ENCODE results near the gene FREM2. TPM values are rescaled to one million over a fixed set of nuclear protein-coding genes. Genes with fewer than 3 reads are reported as not detected.

The FREM2 gene
- total and polyA plus RNA-seq, 3 donors from 2014 or later = 0.80 to 5.5 (median 4.4) TPM

- DNase-seq = no peak
- Histone ChIP-seq H3K4me3 (no peak overlapping the region), H3K27me3 (no peaks in the 10 kb centered on the region), H3K9me3 (no peaks in the 10 kb centered on the region), H3K27ac (no peak overlapping the region), H3K4me1 (no peaks in the 10 kb centered on the region), H3K36me3 (ENCODE audit: low read depth, missing control alignments) (no peaks in the 10 kb centered on the region)
- no peak for TF ChIP-seq CTCF (IDR thresholded peaks at IDR 0.05)
- TF ChIP-seq POLR2A (IDR thresholded peaks at IDR 0.05) = no peak
- WGBS, 2 donors = 82 to 85% methylated on average over 3 of the region's 3 CpGs
- intact Hi-C loops (cut with DNase I; ENCODE audit: low total_unique reads) = no loop called here
Measured at GRCh38 chr13:38900188-38900587, 213.3 kb downstream of the FREM2 start.

GRCh38 chr13:38902551-38902950, 215.7 kb downstream of the FREM2 start:
- no peak overlapping the region for H3K4me3 ChIP-seq
- DNase-seq = no peak
- intact Hi-C loops (cut with DNase I; ENCODE audit: low total_unique reads) = no loop called here
- no peaks in the 10 kb centered on the region for H3K4me1 ChIP-seq
- H3K27me3 ChIP-seq = no peaks in the 10 kb centered on the region
- no peak for TF ChIP-seq CTCF (IDR thresholded peaks at IDR 0.05)
- no peak for TF ChIP-seq POLR2A (IDR thresholded peaks at IDR 0.05)
- H3K27ac ChIP-seq = no peak overlapping the region
- no peaks in the 10 kb centered on the region for H3K9me3 ChIP-seq
- 79 to 98% methylated on average over 1 of the region's 1 CpG for WGBS, 2 donors
- H3K36me3 ChIP-seq (ENCODE audit: low read depth, missing control alignments) = no peaks in the 10 kb centered on the region

GRCh38 chr13:38905081-38905480, 218.2 kb downstream of the FREM2 start:
- Histone ChIP-seq H3K27me3 (no peaks in the 10 kb centered on the region), H3K4me1 (no peaks in the 10 kb centered on the region), H3K9me3 (no peaks in the 10 kb centered on the region), H3K36me3 (ENCODE audit: low read depth, missing control alignments) (no peaks in the 10 kb centered on the region), H3K27ac (no peak overlapping the region), H3K4me3 (no peak overlapping the region)
- intact Hi-C loops (cut with DNase I; ENCODE audit: low total_unique reads) = no loop called here
- WGBS, 2 donors = 81 to 91% methylated on average over 3 of the region's 3 CpGs
- no peak for DNase-seq
- no peak for TF ChIP-seq POLR2A (IDR thresholded peaks at IDR 0.05)
- no peak for TF ChIP-seq CTCF (IDR thresholded peaks at IDR 0.05)

- no peak overlapping the region for H3K4me3 ChIP-seq
- TF ChIP-seq CTCF (IDR thresholded peaks at IDR 0.05) = no peak
- TF ChIP-seq POLR2A (IDR thresholded peaks at IDR 0.05) = no peak
- intact Hi-C loops (cut with DNase I; ENCODE audit: low total_unique reads) = no loop called here
- no peaks in the 10 kb centered on the region for H3K9me3 ChIP-seq
- no peak overlapping the region for H3K27ac ChIP-seq
- no peaks in the 10 kb centered on the region for H3K4me1 ChIP-seq
- H3K27me3 ChIP-seq = no peaks in the 10 kb centered on the region
- H3K36me3 ChIP-seq (ENCODE audit: low read depth, missing control alignments) = no peaks in the 10 kb centered on the region
- 79 to 93% methylated on average over 1 of the region's 1 CpG for WGBS, 2 donors
- DNase-seq = no peak
Measured at GRCh38 chr13:38905861-38906260, 219.0 kb downstream of the FREM2 start.

GRCh38 chr13:38908574-38908973, 221.7 kb downstream of the FREM2 start:
- intact Hi-C loops (cut with DNase I; ENCODE audit: low total_unique reads) = no loop called here
- Histone ChIP-seq H3K4me1 (no peaks in the 10 kb centered on the region), H3K27me3 (no peaks in the 10 kb centered on the region), H3K9me3 (no peaks in the 10 kb centered on the region), H3K4me3 (no peak overlapping the region), H3K36me3 (ENCODE audit: low read depth, missing control alignments) (no peaks in the 10 kb centered on the region), H3K27ac (no peak overlapping the region)
- 90% methylated on average over 2 of the region's 2 CpGs for WGBS, 2 donors
- no peak for DNase-seq
- TF ChIP-seq POLR2A (IDR thresholded peaks at IDR 0.05) (no peak), CTCF (IDR thresholded peaks at IDR 0.05) (no peak)

Measured in testis (tissue), 3 donors.